Prostate gland (tissue), 2 donors: ENCODE results near the gene ADAMTS10. TPM values are rescaled to one million over a fixed set of nuclear protein-coding genes. Genes with fewer than 3 reads are reported as not detected.

Source experiments
- DNase-seq: peaks from one replicate; pipeline ENCODE4 v3.0.0-alpha.2; 2019; ENCODE audit warnings: low spot score
- H3K27ac ChIP-seq, 2 donors: fragments of 200-600 bp; sonication (generic); 2 replicates each; pipeline ENCODE4 v1.5.1; 2017 to 2019
- H3K27me3 ChIP-seq: fragments of 200-600 bp; sonication (generic); replicated peaks from 2 replicates; pipeline ENCODE4 v1.5.1; 2019; ENCODE audit not compliant: insufficient read depth
- H3K36me3 ChIP-seq, 2 donors: fragments of 200-600 bp; sonication (generic); 1 replicate in 1 of 2; 2 replicates in 1 of 2; pipeline versions ENCODE4 v1.5.1 to v1.8.1; 2017 to 2019
- H3K4me1 ChIP-seq: fragments of 200-600 bp; sonication (generic); replicated peaks from 2 replicates; pipeline ENCODE4 v1.5.1; 2019
- H3K4me3 ChIP-seq, 2 donors: fragments of 200-600 bp; sonication (generic); 2 replicates each; pipeline ENCODE4 v1.5.1; 2017 to 2019
- H3K9me3 ChIP-seq: fragments of 200-600 bp; sonication (generic); 2 replicates; pipeline ENCODE4 v1.5.1; 2017
- CTCF ChIP-seq, 4 experiments: fragments of 200-600 bp in 2 of 4; fragments of 450-650 bp in 2 of 4; sonication (generic) in 2 of 4; IDR thresholded peaks; 1 replicate in 3 of 4; 2 replicates in 1 of 4; pipeline ENCODE4 v1.5.1; 2016 to 2019; ENCODE audit warnings: antibody characterized with exemption in 4 of 4, mild to moderate bottlenecking in 2 of 4, moderate library complexity in 2 of 4
- POLR2A ChIP-seq: fragments of 450-650 bp; IDR thresholded peaks from one replicate; pipeline ENCODE4 v1.6.1; 2016; ENCODE audit warnings: antibody characterized with exemption, mild to moderate bottlenecking
- POLR2AphosphoS5 ChIP-seq: sonication (generic); formaldehyde crosslinking; IDR thresholded peaks from one replicate; pipeline ENCODE4 v1.6.1; 2017; ENCODE audit warnings: antibody characterized with exemption
- WGBS: methylation state at CpG from one replicate; pipeline ENCODE4 v1.1.5; 2018; 5-methylcytosine and 5-hydroxymethylcytosine counted together
- intact Hi-C: fragments of 100-400 bp; cut with DNase I; formaldehyde crosslinking; loops from one replicate; pipeline ENCODE4 v1.14.2; 2022
- total RNA-seq, 2 donors: library from RNA; depleted of rRNA; stranded (reverse); fragments of >200 nt; gene quantifications; one replicate each; pipeline ENCODE4 v1.1.0, GENCODE V29; 2016

The ADAMTS10 gene
- total RNA-seq, 2 donors from 2014 or later = 9.7 to 48.1 TPM

- TF ChIP-seq POLR2A = no peak
- no peak for TF ChIP-seq CTCF (IDR thresholded peaks at IDR 0.05)
- no peak for TF ChIP-seq POLR2AphosphoS5
- DNase-seq = no peak
- no peaks in the 10 kb centered on the region for H3K36me3 ChIP-seq
- peaks cover 2% of the 10 kb centered on the region for H3K4me1 ChIP-seq
- no peaks in the 10 kb centered on the region for H3K9me3 ChIP-seq
- H3K27me3 ChIP-seq = no peaks in the 10 kb centered on the region
- 36% methylated on average over 11 of the region's 12 CpGs for WGBS
- H3K4me3 ChIP-seq = no peak overlapping the region
- no peak overlapping the region for H3K27ac ChIP-seq
- intact Hi-C loops = no loop called here
Measured at GRCh38 chr19:8611877-8612806, 1.6 kb upstream of the ADAMTS10 start.

GRCh38 chr19:8611391-8611876, 919 bp upstream of the ADAMTS10 start:
- H3K4me1 ChIP-seq = peaks cover 2% of the 10 kb centered on the region
- no peak overlapping the region for H3K4me3 ChIP-seq
- H3K27me3 ChIP-seq = no peaks in the 10 kb centered on the region
- H3K27ac ChIP-seq = no peak overlapping the region
- DNase-seq = no peak
- WGBS = 31% methylated on average over 18 of the region's 18 CpGs
- H3K36me3 ChIP-seq = no peaks in the 10 kb centered on the region
- TF ChIP-seq CTCF (IDR thresholded peaks at IDR 0.05) = no peak
- TF ChIP-seq POLR2A = no peak
- TF ChIP-seq POLR2AphosphoS5 = no peak
- intact Hi-C loops = no loop called here
- no peaks in the 10 kb centered on the region for H3K9me3 ChIP-seq

GRCh38 chr19:8610936-8611300, 403 bp upstream of the ADAMTS10 start:
- Histone ChIP-seq H3K36me3 (no peaks in the 10 kb centered on the region), H3K4me3 (peak overlapping the region; percentile 43 to 44), H3K27me3 (no peaks in the 10 kb centered on the region), H3K4me1 (peaks cover 2% of the 10 kb centered on the region), H3K9me3 (no peaks in the 10 kb centered on the region), H3K27ac (peak overlapping the region; percentile 22 to 66)
- no peak for DNase-seq
- 0% methylated on average over 3 of the region's 9 CpGs for WGBS
- no peak for TF ChIP-seq CTCF (IDR thresholded peaks at IDR 0.05)
- TF ChIP-seq POLR2AphosphoS5 = no peak
- TF ChIP-seq POLR2A = no peak
- intact Hi-C loops = no loop called here

GRCh38 chr19:8609279-8610040, 1.1 kb downstream of the ADAMTS10 start:
- no peaks in the 10 kb centered on the region for H3K36me3 ChIP-seq
- intact Hi-C loops = no loop called here
- H3K27ac ChIP-seq = peak overlapping the region; percentile 64 to 66
- TF ChIP-seq POLR2A (no peak), CTCF (IDR thresholded peaks at IDR 0.05) (peak in 1 of 4 experiments; percentile 22), POLR2AphosphoS5 (no peak)
- H3K4me1 ChIP-seq = peaks cover 2% of the 10 kb centered on the region
- H3K27me3 ChIP-seq = no peaks in the 10 kb centered on the region
- no peaks in the 10 kb centered on the region for H3K9me3 ChIP-seq
- DNase-seq = no peak
- H3K4me3 ChIP-seq = peak overlapping the region; percentile 43 to 44
- 1% methylated on average over 36 of the region's 47 CpGs for WGBS
